H9 (cell line): Measurements from ENCODE around the gene TBC1D10B. TPM values are rescaled to one million over a fixed set of nuclear protein-coding genes. Genes with fewer than 3 reads are reported as not detected.
A peak's percentile ranks its signal among the peaks of the same experiment; 100 is the strongest.
"Not testable (repeated sequence)": the region's sequence is repeated elsewhere in the genome, so short reads cannot be mapped to it uniquely, and the experiment has no call there.

ENCODE experiments used
- DNase-seq: peaks from one replicate; pipeline ENCODE4 v3.0.0-alpha.2; 2017
- H2AFZ ChIP-seq: one replicate; pipeline ENCODE4 v1.6.1; 2013; ENCODE audit warnings: mild to moderate bottlenecking, low read length, control low read depth, moderate library complexity
- H2AK5ac ChIP-seq: 2 replicates; pipeline ENCODE4 v1.6.1; 2013; ENCODE audit warnings: low read length, control low read depth, mixed read lengths; ENCODE audit not compliant: insufficient read length
- H2BK120ac ChIP-seq: one replicate; pipeline ENCODE4 v1.6.1; 2013; ENCODE audit warnings: low read depth, mild to moderate bottlenecking, low read length, control low read depth, inconsistent platforms; ENCODE audit not compliant: poor library complexity, severe bottlenecking
- H2BK12ac ChIP-seq: 2 replicates; pipeline ENCODE4 v1.6.1; 2013; ENCODE audit warnings: low read length, control low read depth, mixed read lengths, low read depth; ENCODE audit not compliant: insufficient read length
- H2BK15ac ChIP-seq: 2 replicates; pipeline ENCODE4 v1.6.1; 2013; ENCODE audit warnings: low read depth, low read length, control low read depth
- H2BK20ac ChIP-seq: one replicate; pipeline ENCODE4 v1.6.1; 2013; ENCODE audit warnings: low read depth, mild to moderate bottlenecking, low read length, control low read depth, inconsistent platforms; ENCODE audit not compliant: poor library complexity, severe bottlenecking
- H2BK5ac ChIP-seq: 2 replicates; pipeline ENCODE4 v1.6.1; 2013; ENCODE audit warnings: low read length, control low read depth, mixed read lengths; ENCODE audit not compliant: insufficient read length
- H3K14ac ChIP-seq: 2 replicates; pipeline ENCODE4 v1.6.1; 2013; ENCODE audit warnings: low read length, control low read depth; ENCODE audit not compliant: insufficient read depth
- H3K18ac ChIP-seq: 2 replicates; pipeline ENCODE4 v1.6.1; 2013; ENCODE audit warnings: low read depth, mild to moderate bottlenecking, mixed read lengths, low read length, control low read depth; ENCODE audit not compliant: insufficient read length
- H3K23ac ChIP-seq: 2 replicates; pipeline ENCODE4 v1.6.1; 2013; ENCODE audit warnings: low read length, control low read depth, mixed read lengths, low read depth; ENCODE audit not compliant: insufficient read length
- H3K23me2 ChIP-seq: 2 replicates; pipeline ENCODE4 v1.6.1; 2013; ENCODE audit warnings: low read depth, mild to moderate bottlenecking, mixed read lengths, low read length, control low read depth; ENCODE audit not compliant: insufficient read length, poor library complexity, severe bottlenecking
- H3K27ac ChIP-seq: 2 replicates; pipeline ENCODE4 v1.5.1; 2013; ENCODE audit warnings: low read length, control low read depth, mixed read lengths, low read depth; ENCODE audit not compliant: insufficient read length
- H3K27me3 ChIP-seq: 2 replicates; pipeline ENCODE4 v1.6.1; 2013; ENCODE audit warnings: low read length, control low read depth, inconsistent platforms; ENCODE audit not compliant: insufficient read depth
- H3K4ac ChIP-seq: 2 replicates; pipeline ENCODE4 v1.6.1; 2013; ENCODE audit warnings: low read depth, mild to moderate bottlenecking, control low read depth, inconsistent platforms, low read length, moderate library complexity
- H3K4me1 ChIP-seq: 2 replicates; pipeline ENCODE4 v1.6.1; 2013; ENCODE audit warnings: low read length, control low read depth, inconsistent platforms; ENCODE audit not compliant: insufficient read depth
- H3K4me2 ChIP-seq: 2 replicates; pipeline ENCODE4 v1.6.1; 2013; ENCODE audit warnings: low read length, control low read depth, mixed read lengths; ENCODE audit not compliant: insufficient read length, insufficient read depth
- H3K56ac ChIP-seq: 2 replicates; pipeline ENCODE4 v1.6.1; 2013; ENCODE audit warnings: low read depth, mild to moderate bottlenecking, mixed read lengths, low read length, control low read depth; ENCODE audit not compliant: insufficient read length
- H3K79me1 ChIP-seq: 2 replicates; pipeline ENCODE4 v1.6.1; 2013; ENCODE audit warnings: low read depth, mild to moderate bottlenecking, moderate library complexity, low read length, control low read depth, inconsistent platforms; ENCODE audit not compliant: insufficient read depth, poor library complexity, severe bottlenecking
- H3K79me2 ChIP-seq: 2 replicates; pipeline ENCODE4 v1.6.1; 2013; ENCODE audit warnings: low read length, control low read depth, inconsistent platforms; ENCODE audit not compliant: insufficient read depth
- H3K9ac ChIP-seq: 2 replicates; pipeline ENCODE4 v1.6.1; 2013; ENCODE audit warnings: low read length, control low read depth, mixed read lengths; ENCODE audit not compliant: insufficient read length; ENCODE audit errors: extremely low read depth
- H3K9me3 ChIP-seq: one replicate; pipeline ENCODE4 v1.6.1; 2013; ENCODE audit warnings: low read depth, low read length, inconsistent platforms; ENCODE audit not compliant: control insufficient read depth
- H3T11ph ChIP-seq: one replicate; pipeline ENCODE4 v1.6.1; 2013; ENCODE audit warnings: mild to moderate bottlenecking, low read length, control low read depth, inconsistent platforms
- H4K20me1 ChIP-seq: one replicate; pipeline ENCODE4 v1.6.1; 2013; ENCODE audit not compliant: control insufficient read depth, insufficient read length, insufficient read depth
- H4K5ac ChIP-seq: 2 replicates; pipeline ENCODE4 v1.6.1; 2013; ENCODE audit warnings: low read depth, mild to moderate bottlenecking, mixed read lengths, low read length, control low read depth; ENCODE audit not compliant: insufficient read length
- H4K8ac ChIP-seq: replicated peaks from 2 replicates; pipeline ENCODE4 v1.6.1; 2013; ENCODE audit warnings: low read length, control low read depth, mixed read lengths, low read depth; ENCODE audit not compliant: insufficient read length
- H4K91ac ChIP-seq: 2 replicates; pipeline ENCODE4 v1.6.1; 2013; ENCODE audit warnings: low read depth, mild to moderate bottlenecking, moderate library complexity, mixed read lengths, low read length, control low read depth; ENCODE audit not compliant: insufficient read length
- H3K27ac Mint-ChIP-seq, 3 experiments: 2 replicates in 2 of 3; 3 replicates in 1 of 3; pipeline ENCODE4 v1.8.0; 2020 to 2021; ENCODE audit warnings: mixed read lengths in 3 of 3, mild to moderate bottlenecking in 1 of 3, moderate library complexity in 1 of 3
- H3K27me3 Mint-ChIP-seq: 2 replicates; pipeline ENCODE4 v1.8.0; 2021; ENCODE audit warnings: low read depth, mild to moderate bottlenecking, moderate library complexity, mixed read lengths
- H3K36me3 Mint-ChIP-seq, 3 experiments: 2 replicates in 2 of 3; 3 replicates in 1 of 3; pipeline ENCODE4 v1.8.0; 2020 to 2021; ENCODE audit warnings: low read depth in 3 of 3, mixed read lengths in 3 of 3; ENCODE audit not compliant: insufficient read depth in 1 of 3
- H3K4me1 Mint-ChIP-seq, 2 experiments: 2 replicates each; pipeline ENCODE4 v1.8.0; 2020; ENCODE audit warnings: mixed read lengths in 2 of 2
- H3K4me3 Mint-ChIP-seq, 2 experiments: 2 replicates in 1 of 2; 3 replicates in 1 of 2; pipeline ENCODE4 v1.8.0; 2020 to 2021; ENCODE audit warnings: mild to moderate bottlenecking in 2 of 2, mixed read lengths in 2 of 2, moderate library complexity in 1 of 2
- H3K9me3 Mint-ChIP-seq, 2 experiments: 2 replicates in 1 of 2; 3 replicates in 1 of 2; pipeline ENCODE4 v1.8.0; 2020; ENCODE audit warnings: mild to moderate bottlenecking in 2 of 2, mixed read lengths in 2 of 2, moderate library complexity in 1 of 2
- WGBS: extraction: QIAGEN DNeasy Blood & Tissue Kit; methylation state at CpG from one replicate; pipeline ENCODE4 v1.1.7; 2013; ENCODE audit warnings: missing lambda C conversion rate, low lambda C conversion rate, mixed read lengths; ENCODE audit not compliant: insufficient read length; ENCODE audit errors: extremely low coverage; 5-methylcytosine and 5-hydroxymethylcytosine counted together
- total RNA-seq: library from RNA; stranded (reverse); gene quantifications from 2 replicates; pipeline ENCODE4 v1.2.1, GENCODE V29; 2021

Gene TBC1D10B
- total RNA-seq, 1 experiment from 2014 or later = 25.6 TPM

- not testable (repeated sequence) for H3K14ac ChIP-seq, H2BK20ac ChIP-seq, H3K27me3 Mint-ChIP-seq, H4K91ac ChIP-seq, H3K56ac ChIP-seq, H4K8ac ChIP-seq, H3K79me1 ChIP-seq, H2AFZ ChIP-seq, H4K20me1 ChIP-seq, H3K23ac ChIP-seq, H2BK12ac ChIP-seq, DNase-seq, H3K4me2 ChIP-seq, H3K27ac ChIP-seq, H3K23me2 ChIP-seq, H3K36me3 Mint-ChIP-seq, H3T11ph ChIP-seq, H2BK15ac ChIP-seq, H3K27me3 ChIP-seq, H3K4ac ChIP-seq, H3K9me3 ChIP-seq, H2AK5ac ChIP-seq, H3K4me1 ChIP-seq, H3K9ac ChIP-seq, H2BK5ac ChIP-seq, H3K27ac Mint-ChIP-seq, H4K5ac ChIP-seq, H3K79me2 ChIP-seq, H2BK120ac ChIP-seq, H3K9me3 Mint-ChIP-seq, H3K18ac ChIP-seq
- H3K4me3 Mint-ChIP-seq = peak overlapping the region in 1 of 2 experiments; percentile 35; a peak in 1 of 5 replicates
- WGBS = no CpG with 5 or more reads among the region's 10 CpGs
- H3K4me1 Mint-ChIP-seq = peaks cover 6 to 16% of the 10 kb centered on the region in 2 experiments
These were observed 32.3 kb downstream of the TBC1D10B start for GRCh38 chr16:30337964-30338357.
